K562 (cell line): ENCODE measurements around the gene MARCHF3. TPM values are rescaled to one million over a fixed set of nuclear protein-coding genes. Genes with fewer than 3 reads are reported as not detected.
"Not testable (repeated sequence)": the region's sequence is repeated elsewhere in the genome, so short reads cannot be mapped to it uniquely, and the experiment has no call there.

Experiments
- ATAC-seq: fragments of 200-7000 bp; cut with Tn5 transposase; 3 replicates; pipeline ENCODE4 v1.9.1; 2020; ENCODE audit warnings: moderate library complexity
- BruUV-seq: library from RNA; stranded (reverse); fragments of 400-500 nt; replicated peaks from 2 replicates; lab custom pipeline; 2021; lab: Mats Ljungman, UMichigan
- CTCF ChIA-PET: fragments of 300-600 bp; formaldehyde crosslinking; extraction: SDS; loops from one replicate; lab custom pipeline; 2021; ENCODE audit warnings: low intra/inter-chr PET ratio; lab: Yijun Ruan, JAX
- POLR2A ChIA-PET: fragments of 300-600, 350-650 bp; sonication (Branson Sonifier 250); formaldehyde crosslinking; extraction: SDS; loops from one replicate; lab custom pipeline; 2021; ENCODE audit warnings: antibody characterized with exemption, inconsistent platforms; lab: Yijun Ruan, JAX
- DNase-seq, 4 experiments: peaks; one replicate each; pipeline versions ENCODE4 v3.0.0 to v3.0.0-alpha.2; 2011 to 2018; ENCODE audit warnings: low spot score in 3 of 4, mixed read lengths in 3 of 4; ENCODE audit errors: extremely low read depth in 1 of 4
- FAIRE-seq: peaks from 2 replicates; lab custom pipeline; 2011; peaks lifted over from hg19 to GRCh38; lab: Jason Lieb, UNC
- H2AFZ ChIP-seq: 2 replicates; pipeline ENCODE4 v1.6.0; 2011; ENCODE audit warnings: low read depth, low read length, control low read depth, inconsistent platforms
- H3K27ac ChIP-seq: fragments of 200-600 bp; 3 replicates; pipeline ENCODE4 v1.8.0; 2011; ENCODE audit warnings: low read depth, mild to moderate bottlenecking, control low read depth, inconsistent platforms, low read length, moderate library complexity, mixed read lengths; ENCODE audit errors: extremely low read depth
- H3K27me3 ChIP-seq, 2 experiments: fragments of 300-600 bp in 1 of 2; 2 replicates in 1 of 2; 3 replicates in 1 of 2; pipeline versions ENCODE4 v1.6.0 to v1.8.0; 2011; ENCODE audit warnings: inconsistent platforms in 2 of 2, low read length in 2 of 2, mild to moderate bottlenecking in 1 of 2, mixed read lengths in 1 of 2, moderate library complexity in 1 of 2; ENCODE audit not compliant: control insufficient read depth in 2 of 2, insufficient read depth in 2 of 2
- H3K36me3 ChIP-seq: fragments of 300-600 bp; 3 replicates; pipeline ENCODE4 v1.8.0; 2011; ENCODE audit warnings: mild to moderate bottlenecking, low read length, inconsistent platforms; ENCODE audit not compliant: control insufficient read depth, insufficient read depth
- H3K4me1 ChIP-seq, 2 experiments: fragments of 200-600 bp in 1 of 2; replicated peaks in 1 of 2; 2 replicates in 1 of 2; 3 replicates in 1 of 2; pipeline versions ENCODE4 v1.5.1 to v1.8.0; 2011; ENCODE audit warnings: inconsistent platforms in 2 of 2, low read length in 2 of 2, mild to moderate bottlenecking in 1 of 2, mixed read lengths in 1 of 2, moderate library complexity in 1 of 2; ENCODE audit not compliant: control insufficient read depth in 2 of 2, insufficient read depth in 2 of 2
- H3K4me2 ChIP-seq: 2 replicates; pipeline ENCODE4 v1.6.1; 2011; ENCODE audit warnings: low read length, control low read depth, inconsistent platforms, mixed read lengths; ENCODE audit not compliant: insufficient read depth
- H3K4me3 ChIP-seq: fragments of 200-600 bp; sonication (generic), shearing (Covaris generic); 2 replicates; pipeline ENCODE4 v1.5.1; 2016; ENCODE audit warnings: control low read depth, inconsistent platforms
- H3K79me2 ChIP-seq: fragments of 200-600 bp; 3 replicates; pipeline ENCODE4 v1.8.0; 2011; ENCODE audit warnings: low read length, inconsistent platforms; ENCODE audit not compliant: control insufficient read depth, insufficient read depth
- H3K9ac ChIP-seq, 2 experiments: 2 replicates each; pipeline versions ENCODE4 v1.6.0 to v1.6.1; 2011; ENCODE audit warnings: low read depth in 2 of 2, low read length in 2 of 2, control low read depth in 1 of 2, inconsistent platforms in 1 of 2, mild to moderate bottlenecking in 1 of 2, mixed read lengths in 1 of 2; ENCODE audit not compliant: insufficient read depth in 1 of 2
- H3K9me1 ChIP-seq: one replicate; pipeline ENCODE4 v1.6.0; 2011; ENCODE audit warnings: inconsistent platforms, mild to moderate bottlenecking, low read length, moderate library complexity; ENCODE audit not compliant: control insufficient read depth, insufficient read depth
- H3K9me3 ChIP-seq: replicated peaks from 2 replicates; pipeline ENCODE4 v1.5.1; 2011; ENCODE audit warnings: low read depth, low read length, inconsistent platforms; ENCODE audit not compliant: control insufficient read depth, insufficient read depth
- H4K20me1 ChIP-seq: replicated peaks from 2 replicates; pipeline ENCODE4 v1.6.1; 2011; ENCODE audit warnings: low read length, inconsistent platforms, mixed read lengths; ENCODE audit not compliant: control insufficient read depth, insufficient read depth
- CTBP1 ChIP-seq: fragments of 450-650 bp; IDR thresholded peaks from 2 replicates; pipeline ENCODE4 v1.6.1; 2016; ENCODE audit warnings: borderline replicate concordance
- EP400 ChIP-seq: fragments of 450-650 bp; IDR thresholded peaks from 2 replicates; pipeline ENCODE4 v1.6.1; 2017; ENCODE audit warnings: antibody characterized with exemption, mild to moderate bottlenecking, moderate library complexity
- HDAC1 ChIP-seq, 2 experiments: fragments of 450-650 bp; IDR thresholded peaks; 2 replicates each; pipeline ENCODE4 v1.6.1; 2016 to 2017; ENCODE audit warnings: inconsistent platforms in 1 of 2, mild to moderate bottlenecking in 1 of 2, moderate library complexity in 1 of 2
- L3MBTL2 ChIP-seq: fragments of 450-650 bp; IDR thresholded peaks from 2 replicates; pipeline ENCODE4 v1.6.1; 2016; ENCODE audit warnings: mild to moderate bottlenecking, moderate library complexity
- MAZ ChIP-seq, 2 experiments: fragments of 450-650 bp in 1 of 2; sonication (generic) in 1 of 2; formaldehyde crosslinking; IDR thresholded peaks in 1 of 2; conservative IDR thresholded peaks in 1 of 2; 2 replicates each; pipeline versions ENCODE4 v1.4.0 to v1.5.0; 2020; ENCODE audit warnings: mild to moderate bottlenecking in 1 of 2, missing genetic modification reagents in 1 of 2
- MEIS2 ChIP-seq: fragments of 450-650 bp; IDR thresholded peaks from 2 replicates; pipeline ENCODE4 v1.6.1; 2014; ENCODE audit warnings: mild to moderate bottlenecking; ENCODE audit not compliant: partially characterized antibody
- NRF1 ChIP-seq, 2 experiments: fragments of 450-650 bp; IDR thresholded peaks in 1 of 2; conservative IDR thresholded peaks in 1 of 2; 2 replicates each; pipeline ENCODE4 v1.6.1; 2014; ENCODE audit warnings: mild to moderate bottlenecking in 2 of 2
- PKNOX1 ChIP-seq: fragments of 450-650 bp; IDR thresholded peaks from 2 replicates; pipeline ENCODE4 v1.6.1; 2016
- WGBS: fragments of 100-300 bp; shearing (Covaris generic); methylation state at CpG from one replicate; pipeline ENCODE4 v1.1.6; 2016; ENCODE audit warnings: low coverage, mixed read lengths; ENCODE audit not compliant: insufficient coverage; ENCODE audit errors: missing lambda C conversion rate; 5-methylcytosine and 5-hydroxymethylcytosine counted together
- in situ Hi-C: fragments of 300-500 bp; cut with MboI; formaldehyde crosslinking; loops from 4 replicates; pipeline ENCODE4 v1.15.0; 2018; ENCODE audit warnings: inconsistent platforms, mixed read lengths
- intact Hi-C: fragments of 100-400 bp; cut with micrococcal nuclease; formaldehyde crosslinking; loops from 2 replicates; pipeline ENCODE4 v1.14.2; 2022
- polyA plus RNA-seq, 8 experiments: library from polyadenylated mRNA; depleted of rRNA in 4 of 8; stranded (reverse) in 5 of 8; unstranded in 3 of 8; fragments of >200 nt; fragmentation: Nextera tagmentation in 2 of 8; fragmentation: Illumina TruSeq in 1 of 8; extraction: Ambion mirVana in 2 of 8; extraction: Trizol in 1 of 8; gene quantifications; 2 replicates each; pipeline versions ENCODE4 v1.2.1 to v1.2.3, GENCODE V29; 2011 to 2014; ENCODE audit warnings: inconsistent platforms in 1 of 8, missing spikeins in 1 of 8
- total RNA-seq, 7 experiments: library from RNA; depleted of rRNA in 6 of 7; stranded (reverse); fragments of >200 nt in 6 of 7; fragmentation: Illumina TruSeq in 2 of 7; extraction: Trizol in 2 of 7; gene quantifications; 2 replicates each; pipeline versions ENCODE4 v1.2.1 to v1.2.3, GENCODE V29; 2011 to 2021; ENCODE audit warnings: low replicate concordance in 1 of 7
- TF ChIP-seq, protein P1 (sequence below), 2 experiments: IDR thresholded peaks in 1 of 2; conservative IDR thresholded peaks in 1 of 2; 2 replicates each; pipeline ENCODE4 v1.6.1; 2016; ENCODE audit warnings: low read depth in 2 of 2, mild to moderate bottlenecking in 1 of 2, missing compliant biosample characterization in 1 of 2, missing genetic modification characterization in 1 of 2, moderate library complexity in 1 of 2
- TF ChIP-seq, protein P2 (sequence below): fragments of 200-800 bp; sonication (Bioruptor generic); IDR thresholded peaks from 2 replicates; pipeline ENCODE4 v1.6.1; 2017; ENCODE audit warnings: missing genetic modification characterization, missing compliant biosample characterization
- TF ChIP-seq, protein P3 (sequence below), 2 experiments: fragments of 450-650 bp; conservative IDR thresholded peaks; 2 replicates each; pipeline ENCODE4 v1.6.1; 2017; ENCODE audit warnings: mild to moderate bottlenecking in 2 of 2, moderate library complexity in 2 of 2

Gene MARCHF3
- total and polyA plus RNA-seq, 9 of the 15 experiments (the other 6 are each of a cell fraction or from before 2014, with no cell fraction given) = 5.6 to 37.4 (median 16.5) TPM

DNA sequence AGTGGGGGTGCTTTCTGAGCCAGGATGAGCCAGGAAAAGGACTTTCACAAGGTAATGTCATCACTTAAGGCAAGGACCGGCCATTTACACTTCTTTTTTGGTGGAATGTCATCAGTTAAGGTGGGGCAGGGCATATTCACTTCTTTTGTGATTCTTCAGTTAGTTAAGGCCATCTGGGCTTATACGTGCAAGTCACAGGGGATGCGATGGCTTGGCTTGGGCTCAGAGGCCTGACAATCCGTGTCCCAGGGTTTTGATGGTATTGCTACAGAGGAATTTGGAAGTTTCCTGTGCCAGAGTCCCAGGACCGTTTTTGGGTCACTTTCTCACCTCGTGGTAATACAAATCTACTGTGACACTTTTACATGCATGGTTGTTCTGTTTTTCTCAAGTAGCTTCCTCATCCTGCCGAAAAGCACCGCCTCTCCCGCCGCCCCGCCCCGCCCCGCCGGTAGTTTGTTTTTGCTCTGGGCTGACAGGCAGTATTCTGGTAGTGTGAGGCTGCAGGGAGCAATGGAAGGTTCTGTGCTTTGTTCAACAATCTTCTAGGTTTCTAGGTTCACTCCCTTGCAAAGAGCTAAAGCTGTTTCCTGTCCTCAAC, 184.8 kb downstream of the MARCHF3 start:
- H4K20me1 ChIP-seq, CTCF ChIA-PET, in situ Hi-C loops, H3K9me3 ChIP-seq, H3K9me1 ChIP-seq, H3K36me3 ChIP-seq, POLR2A ChIA-PET, H3K27me3 ChIP-seq, H3K79me2 ChIP-seq, H3K4me3 ChIP-seq, BruUV-seq, FAIRE-seq, H3K9ac ChIP-seq: not testable (repeated sequence)
- peak overlapping the region; percentile 67; the same call in 2 of the 3 replicates for H3K27ac ChIP-seq
- ATAC-seq (peak; percentile 94), DNase-seq (peak; percentile 54 to 79 (median 65))
- H3K4me2 ChIP-seq = peak overlapping the region; percentile 69
- intact Hi-C loops = loop anchor here (5.0 kb wide), 4 partner anchors 127 to 467 kb away; no protein-coding TSS in a partner anchor
- 5% methylated on average over 9 of the region's 14 CpGs for WGBS
- peaks cover 13 to 31% of the 10 kb centered on the region in 2 experiments; a peak in 4 of 5 replicates for H3K4me1 ChIP-seq
- TF ChIP-seq MEIS2 (peak; percentile 20), NRF1 (conservative IDR thresholded peaks at IDR 0.05 in 1 of 2, IDR thresholded peaks at IDR 0.05 in 1 of 2) (0 out of 4 replicates have a peak, but pooled peaks of 1 of the 2 experiments have one; percentile 16), EP400 (peak; percentile 46; the same call in 1 of the 2 replicates), PKNOX1 (peak; percentile 71), MAZ (CRISPR knock-in tag; conservative IDR thresholded peaks at IDR 0.05 in 1 of 2, IDR thresholded peaks at IDR 0.05 in 1 of 2) (peak in 1 of 2 experiments; percentile 48; a peak in 1 of 4 replicates), HDAC1 (IDR thresholded peaks at IDR 0.05) (0 out of 4 replicates have a peak, but pooled peaks of 1 of the 2 experiments have one; percentile 20), CTBP1 (0 out of 2 replicates have a peak, but pooled peaks have one; percentile 42), L3MBTL2 (peak; percentile 44)
- TF ChIP-seq, protein P1, sequence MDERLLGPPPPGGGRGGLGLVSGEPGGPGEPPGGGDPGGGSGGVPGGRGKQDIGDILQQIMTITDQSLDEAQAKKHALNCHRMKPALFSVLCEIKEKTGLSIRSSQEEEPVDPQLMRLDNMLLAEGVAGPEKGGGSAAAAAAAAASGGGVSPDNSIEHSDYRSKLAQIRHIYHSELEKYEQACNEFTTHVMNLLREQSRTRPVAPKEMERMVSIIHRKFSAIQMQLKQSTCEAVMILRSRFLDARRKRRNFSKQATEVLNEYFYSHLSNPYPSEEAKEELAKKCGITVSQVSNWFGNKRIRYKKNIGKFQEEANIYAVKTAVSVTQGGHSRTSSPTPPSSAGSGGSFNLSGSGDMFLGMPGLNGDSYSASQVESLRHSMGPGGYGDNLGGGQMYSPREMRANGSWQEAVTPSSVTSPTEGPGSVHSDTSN (CRISPR knock-in tag; IDR thresholded peaks at IDR 0.05; ENCODE audit: low read depth) = not testable (repeated sequence)
- TF ChIP-seq, protein P1 (tag; conservative IDR thresholded peaks at IDR 0.05; ENCODE audit: low read depth) = peak; percentile 37; the same call in 1 of the 2 replicates
- TF ChIP-seq, protein P2, sequence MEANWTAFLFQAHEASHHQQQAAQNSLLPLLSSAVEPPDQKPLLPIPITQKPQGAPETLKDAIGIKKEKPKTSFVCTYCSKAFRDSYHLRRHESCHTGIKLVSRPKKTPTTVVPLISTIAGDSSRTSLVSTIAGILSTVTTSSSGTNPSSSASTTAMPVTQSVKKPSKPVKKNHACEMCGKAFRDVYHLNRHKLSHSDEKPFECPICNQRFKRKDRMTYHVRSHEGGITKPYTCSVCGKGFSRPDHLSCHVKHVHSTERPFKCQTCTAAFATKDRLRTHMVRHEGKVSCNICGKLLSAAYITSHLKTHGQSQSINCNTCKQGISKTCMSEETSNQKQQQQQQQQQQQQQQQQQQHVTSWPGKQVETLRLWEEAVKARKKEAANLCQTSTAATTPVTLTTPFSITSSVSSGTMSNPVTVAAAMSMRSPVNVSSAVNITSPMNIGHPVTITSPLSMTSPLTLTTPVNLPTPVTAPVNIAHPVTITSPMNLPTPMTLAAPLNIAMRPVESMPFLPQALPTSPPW (CRISPR knock-in tag) = peak; percentile 22; the same call in 1 of the 2 replicates
- TF ChIP-seq, protein P3, sequence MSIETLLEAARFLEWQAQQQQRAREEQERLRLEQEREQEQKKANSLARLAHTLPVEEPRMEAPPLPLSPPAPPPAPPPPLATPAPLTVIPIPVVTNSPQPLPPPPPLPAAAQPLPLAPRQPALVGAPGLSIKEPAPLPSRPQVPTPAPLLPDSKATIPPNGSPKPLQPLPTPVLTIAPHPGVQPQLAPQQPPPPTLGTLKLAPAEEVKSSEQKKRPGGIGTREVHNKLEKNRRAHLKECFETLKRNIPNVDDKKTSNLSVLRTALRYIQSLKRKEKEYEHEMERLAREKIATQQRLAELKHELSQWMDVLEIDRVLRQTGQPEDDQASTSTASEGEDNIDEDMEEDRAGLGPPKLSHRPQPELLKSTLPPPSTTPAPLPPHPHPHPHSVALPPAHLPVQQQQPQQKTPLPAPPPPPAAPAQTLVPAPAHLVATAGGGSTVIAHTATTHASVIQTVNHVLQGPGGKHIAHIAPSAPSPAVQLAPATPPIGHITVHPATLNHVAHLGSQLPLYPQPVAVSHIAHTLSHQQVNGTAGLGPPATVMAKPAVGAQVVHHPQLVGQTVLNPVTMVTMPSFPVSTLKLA (conservative IDR thresholded peaks at IDR 0.05) = peak in 1 of 2 experiments; percentile 42; a peak in 2 of 4 replicates
- H2AFZ ChIP-seq = peak overlapping the region; percentile 86
